Aorta (tissue), 5 donors: ENCODE measurements around the gene PNCK. TPM values are rescaled to one million over a fixed set of nuclear protein-coding genes. Genes with fewer than 3 reads are reported as not detected.
A peak's percentile ranks its signal among the peaks of the same experiment; 100 is the strongest.
"Not testable (repeated sequence)": the region's sequence is repeated elsewhere in the genome, so short reads cannot be mapped to it uniquely, and the experiment has no call there.

ENCODE experiments used
- ATAC-seq: fragments of 200-7000 bp; cut with Tn5 transposase; one replicate; pipeline ENCODE4 v1.9.1; 2022; ENCODE audit warnings: moderate library complexity; ENCODE audit not compliant: low FRiP score
- DNase-seq, 2 donors: peaks; one replicate each; pipeline ENCODE4 v3.0.0-alpha.2; 2020
- H3K27ac ChIP-seq, 2 donors: one replicate each; pipeline ENCODE4 v1.5.1; 2013; ENCODE audit warnings: low read length in 2 of 2, mild to moderate bottlenecking in 2 of 2, moderate library complexity in 2 of 2, control low read depth in 1 of 2, inconsistent platforms in 1 of 2, low read depth in 1 of 2
- H3K27me3 ChIP-seq, 2 donors: one replicate each; pipeline ENCODE4 v1.6.1; 2013; ENCODE audit warnings: control low read depth in 1 of 2, low read length in 1 of 2, mild to moderate bottlenecking in 1 of 2, moderate library complexity in 1 of 2; ENCODE audit not compliant: insufficient read depth in 2 of 2, control insufficient read depth in 1 of 2
- H3K36me3 ChIP-seq, 2 donors: one replicate each; pipeline ENCODE4 v1.6.1; 2013; ENCODE audit warnings: control low read depth in 1 of 2, low read length in 1 of 2, mild to moderate bottlenecking in 1 of 2; ENCODE audit not compliant: insufficient read depth in 2 of 2, control insufficient read depth in 1 of 2
- H3K4me1 ChIP-seq, 2 donors: one replicate each; pipeline ENCODE4 v1.6.1; 2013; ENCODE audit warnings: low read length in 2 of 2, control low read depth in 1 of 2, mild to moderate bottlenecking in 1 of 2, moderate library complexity in 1 of 2; ENCODE audit not compliant: insufficient read depth in 2 of 2, control insufficient read depth in 1 of 2
- H3K4me3 ChIP-seq, 2 donors: one replicate each; pipeline ENCODE4 v1.5.1; 2013; ENCODE audit warnings: low read length in 2 of 2, control low read depth in 1 of 2, mild to moderate bottlenecking in 1 of 2
- H3K9me3 ChIP-seq: one replicate; pipeline ENCODE4 v1.6.1; 2013; ENCODE audit warnings: mild to moderate bottlenecking, low read length; ENCODE audit not compliant: control insufficient read depth
- WGBS, 2 donors: extraction: QIAGEN DNeasy Blood & Tissue Kit; methylation state at CpG; one replicate each; pipeline ENCODE4 v1.1.7; 2013; 5-methylcytosine and 5-hydroxymethylcytosine counted together
- intact Hi-C, 2 donors: fragments of 100-400 bp; cut with DNase I; formaldehyde crosslinking; loops; one replicate each; pipeline versions ENCODE4 v1.14.2 to v1.15.0; 2022
- polyA plus RNA-seq, 2 donors: library from polyadenylated mRNA; stranded (reverse); fragments of 200-250 nt; gene quantifications; one replicate each; pipeline ENCODE4 v1.2.3, GENCODE V29; 2013
- total RNA-seq, 2 donors: library from RNA; stranded (reverse); fragmentation: NEBNext Ultra II Directional; extraction: Animal tissue kit (Norgen Biotek cat#: 25700); gene quantifications; one replicate each; pipeline ENCODE4 v1.2.1, GENCODE V29; 2021
- donor health status: healthy with polysubstance abuse.
- donor health status: Bipolar disorder and iron deficiency.
- donor health status: DM: no; HTN: no; CAD: no.
- donor health status: DM: no; HTN: no; CAD: no.
- donor health status: DM: yes; HTN: yes; CAD: no.

Gene PNCK
- total and polyA plus RNA-seq, 4 donors: 3.0 to 4.9 (median 4.3) TPM; not detected in 1

DNA sequence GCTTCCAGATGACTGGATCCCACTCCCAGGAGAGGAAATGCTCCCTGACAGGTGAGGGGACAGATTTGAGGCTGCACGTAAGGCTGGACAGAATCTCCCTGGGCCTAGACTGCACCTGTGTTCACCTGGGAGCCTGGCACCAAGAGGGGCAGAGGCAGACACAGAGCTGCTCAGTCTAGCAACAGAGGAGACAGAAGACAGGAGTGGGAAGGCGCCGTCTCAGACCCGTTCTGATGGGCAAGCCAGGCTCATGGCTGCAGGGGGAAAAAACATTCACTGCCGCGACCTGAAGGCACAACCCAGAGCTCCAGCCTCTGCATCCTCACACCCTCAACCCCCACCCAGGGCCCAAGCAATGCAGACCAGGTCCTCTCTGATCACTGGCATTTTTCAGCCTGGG lies 33.8 kb upstream of the PNCK start:
- intact Hi-C loops: no loop called here
- Histone ChIP-seq H3K9me3 (no peaks in the 10 kb centered on the region), H3K4me1 (no peaks in the 10 kb centered on the region), H3K27me3 (no peaks in the 10 kb centered on the region), H3K4me3 (no peak overlapping the region), H3K27ac (no peak overlapping the region), H3K36me3 (no peaks in the 10 kb centered on the region)
- 85 to 89% methylated on average over 6 of the region's 6 CpGs for WGBS, 2 donors
- DNase-seq (no peak), ATAC-seq (no peak)

GRCh38 chrX:153706799-153707198 lies 33.2 kb upstream of the PNCK start:
- H3K4me1 ChIP-seq: no peaks in the 10 kb centered on the region
- WGBS, 2 donors: 81 to 86% methylated on average over 9 of the region's 9 CpGs
- DNase-seq (no peak), ATAC-seq (no peak)
- no peak overlapping the region for H3K27ac ChIP-seq
- H3K27me3 ChIP-seq: no peaks in the 10 kb centered on the region
- H3K36me3 ChIP-seq: no peaks in the 10 kb centered on the region
- H3K9me3 ChIP-seq: no peaks in the 10 kb centered on the region
- intact Hi-C loops: no loop called here
- no peak overlapping the region for H3K4me3 ChIP-seq

- 69 to 73% methylated on average over 18 of the region's 18 CpGs for WGBS, 2 donors
- intact Hi-C loops, DNase-seq, ATAC-seq, H3K36me3 ChIP-seq, H3K27me3 ChIP-seq, H3K4me1 ChIP-seq, H3K9me3 ChIP-seq, H3K4me3 ChIP-seq: not testable (repeated sequence)
- peak overlapping the region in 1 of 2 donors; percentile 29 for H3K27ac ChIP-seq
Measured at GRCh38 chrX:153705403-153706060, 31.9 kb upstream of the PNCK start.

DNA sequence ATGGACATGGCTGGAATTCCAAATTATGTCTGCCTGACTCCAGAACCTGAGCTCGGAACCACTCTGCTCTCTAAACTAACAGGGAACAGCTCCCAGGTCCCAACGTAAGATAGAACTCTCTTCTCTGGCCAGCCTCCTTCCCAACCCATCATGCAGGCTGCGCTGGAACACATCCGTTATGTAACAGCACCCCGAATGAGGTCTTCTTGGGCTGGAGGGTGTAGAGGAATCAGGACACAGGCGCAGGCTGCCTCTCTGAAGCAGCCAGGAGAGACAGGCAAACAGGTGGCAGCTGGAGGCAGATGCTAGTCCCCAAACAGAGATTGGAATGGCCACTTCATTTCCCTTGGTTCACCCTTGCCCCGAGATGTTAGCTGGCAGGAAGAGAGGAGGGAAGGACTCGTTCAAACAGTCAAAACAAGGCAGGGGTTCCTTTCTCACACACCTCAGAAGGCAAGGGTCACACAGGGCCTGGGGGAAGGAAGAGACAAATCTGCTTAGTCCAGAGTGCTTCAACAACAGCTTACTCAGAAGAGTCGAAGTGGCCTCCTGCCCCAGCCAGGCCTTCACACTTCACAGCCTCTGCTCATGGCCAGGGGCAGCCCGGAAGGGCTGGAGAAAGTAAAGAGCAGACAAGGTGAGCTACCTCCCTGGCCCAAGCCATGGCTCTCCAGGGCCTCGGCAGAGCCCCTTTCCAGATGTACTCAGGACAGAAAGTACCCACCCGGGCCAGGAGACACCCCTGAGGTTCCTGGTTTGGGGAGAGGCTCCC lies 31.2 kb upstream of the PNCK start:
- H3K4me3 ChIP-seq, ATAC-seq, H3K36me3 ChIP-seq, DNase-seq, H3K9me3 ChIP-seq, intact Hi-C loops, H3K27me3 ChIP-seq, H3K4me1 ChIP-seq: not testable (repeated sequence)
- H3K27ac ChIP-seq: peak overlapping the region in 1 of 2 donors; percentile 9
- WGBS, 2 donors: 57 to 68% methylated on average over 10 to 12 of the region's 12 CpGs

- 82 to 91% methylated on average over 17 to 18 of the region's 18 CpGs for WGBS, 2 donors
- H3K4me1 ChIP-seq: no peaks in the 10 kb centered on the region
- no peak for ATAC-seq
- H3K9me3 ChIP-seq: no peaks in the 10 kb centered on the region
- no peak overlapping the region for H3K27ac ChIP-seq
- intact Hi-C loops: no loop called here
- H3K27me3 ChIP-seq: no peaks in the 10 kb centered on the region
- no peak for DNase-seq
- no peaks in the 10 kb centered on the region for H3K36me3 ChIP-seq
- no peak overlapping the region for H3K4me3 ChIP-seq
Measured at GRCh38 chrX:153704021-153704526, 30.5 kb upstream of the PNCK start.

- whole genome bisulfite sequencing, 2 donors: 57 to 72% methylated on average over 15 to 16 of the region's 16 CpGs
- Histone ChIP-seq H3K9me3 (no peaks in the 10 kb centered on the region), H3K4me3 (no peak overlapping the region), H3K27me3 (no peaks in the 10 kb centered on the region), H3K36me3 (no peaks in the 10 kb centered on the region), H3K27ac (no peak overlapping the region), H3K4me1 (no peaks in the 10 kb centered on the region)
- DNase-seq: peak in 1 of 2 donors; percentile 74
- ATAC-seq: no peak
- intact Hi-C loops: no loop called here
Measured at GRCh38 chrX:153703036-153703370, 29.4 kb upstream of the PNCK start.

DNA sequence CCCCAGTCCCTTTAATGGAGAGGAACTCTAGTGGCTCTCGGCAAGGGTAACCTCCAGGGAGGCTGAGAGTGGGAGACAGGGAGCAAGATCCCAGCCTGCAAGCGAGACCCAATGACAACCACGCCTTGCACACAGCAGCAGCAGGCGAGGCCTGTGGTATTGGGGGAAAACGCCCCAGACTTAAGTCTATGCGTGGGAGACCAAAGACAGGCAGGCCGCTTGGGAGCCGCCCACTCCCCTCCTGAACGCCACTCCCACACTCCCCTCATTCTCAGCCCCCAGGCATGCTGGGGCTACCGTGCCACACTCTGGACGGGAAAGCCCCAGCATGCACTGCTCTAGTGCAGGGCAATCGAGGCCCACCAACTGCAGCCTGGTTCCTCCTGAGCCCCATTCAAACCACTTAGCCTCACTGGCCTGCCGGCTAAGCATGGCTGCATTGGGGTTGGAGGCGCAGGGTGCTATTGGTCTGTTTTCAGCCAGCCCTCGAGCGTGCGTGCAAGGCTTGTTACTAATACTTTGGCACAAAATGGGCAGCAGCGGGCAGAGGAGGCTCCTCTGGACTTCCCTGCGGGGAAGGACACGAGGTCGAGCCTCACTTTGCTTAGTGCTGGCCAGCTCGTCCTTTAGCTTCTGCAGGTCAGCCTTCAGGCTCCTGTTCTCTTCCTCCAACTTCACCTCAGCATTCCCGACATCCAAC lies 28.9 kb upstream of the PNCK start:
- no peaks in the 10 kb centered on the region for H3K27me3 ChIP-seq
- no peaks in the 10 kb centered on the region for H3K4me1 ChIP-seq
- no peak overlapping the region for H3K4me3 ChIP-seq
- intact Hi-C loops: no loop called here
- H3K27ac ChIP-seq: no peak overlapping the region
- ATAC-seq (no peak), DNase-seq (peak in 1 of 2 donors; percentile 58)
- H3K9me3 ChIP-seq: no peaks in the 10 kb centered on the region
- H3K36me3 ChIP-seq: no peaks in the 10 kb centered on the region
- WGBS, 2 donors: 79 to 80% methylated on average over 20 to 23 of the region's 23 CpGs

DNA sequence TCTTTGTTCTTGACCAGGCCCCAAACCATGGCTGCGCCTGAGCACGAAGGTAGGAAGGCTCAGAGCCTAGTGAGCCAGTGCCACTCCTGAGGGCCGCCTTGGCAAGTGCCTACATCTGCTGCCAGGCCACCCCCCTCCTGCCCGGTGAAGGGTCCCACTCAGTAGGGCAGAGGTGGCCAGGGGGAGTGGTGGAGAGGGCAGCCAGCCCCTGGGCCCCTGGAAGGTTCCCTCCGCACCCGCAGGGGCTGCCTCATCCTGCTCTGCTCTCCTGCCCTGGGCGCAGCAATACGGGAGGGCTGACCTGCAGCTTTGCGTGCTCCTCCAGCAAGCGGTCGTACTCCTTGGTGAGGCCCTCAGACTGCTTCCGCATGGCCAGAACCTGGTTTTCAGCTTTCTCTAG lies 28.1 kb upstream of the PNCK start:
- DNase-seq (peak in 1 of 2 donors; percentile 62), ATAC-seq (no peak)
- Histone ChIP-seq H3K4me3 (no peak overlapping the region), H3K36me3 (no peaks in the 10 kb centered on the region), H3K4me1 (no peaks in the 10 kb centered on the region), H3K27me3 (no peaks in the 10 kb centered on the region), H3K27ac (no peak overlapping the region), H3K9me3 (no peaks in the 10 kb centered on the region)
- 92 to 93% methylated on average over 12 of the region's 12 CpGs for WGBS, 2 donors
- intact Hi-C loops: no loop called here
